HG02884 (cell line): ENCODE measurements around the gene TSC22D2.

ENCODE experiments used
- ATAC-seq: cut with Tn5 transposase; IDR thresholded peaks from one replicate; pipeline ENCODE4 v1.9.1; 2021; ENCODE audit warnings: mild to moderate bottlenecking, moderate library complexity; ENCODE audit not compliant: unreplicated experiment

Gene TSC22D2

DNA sequence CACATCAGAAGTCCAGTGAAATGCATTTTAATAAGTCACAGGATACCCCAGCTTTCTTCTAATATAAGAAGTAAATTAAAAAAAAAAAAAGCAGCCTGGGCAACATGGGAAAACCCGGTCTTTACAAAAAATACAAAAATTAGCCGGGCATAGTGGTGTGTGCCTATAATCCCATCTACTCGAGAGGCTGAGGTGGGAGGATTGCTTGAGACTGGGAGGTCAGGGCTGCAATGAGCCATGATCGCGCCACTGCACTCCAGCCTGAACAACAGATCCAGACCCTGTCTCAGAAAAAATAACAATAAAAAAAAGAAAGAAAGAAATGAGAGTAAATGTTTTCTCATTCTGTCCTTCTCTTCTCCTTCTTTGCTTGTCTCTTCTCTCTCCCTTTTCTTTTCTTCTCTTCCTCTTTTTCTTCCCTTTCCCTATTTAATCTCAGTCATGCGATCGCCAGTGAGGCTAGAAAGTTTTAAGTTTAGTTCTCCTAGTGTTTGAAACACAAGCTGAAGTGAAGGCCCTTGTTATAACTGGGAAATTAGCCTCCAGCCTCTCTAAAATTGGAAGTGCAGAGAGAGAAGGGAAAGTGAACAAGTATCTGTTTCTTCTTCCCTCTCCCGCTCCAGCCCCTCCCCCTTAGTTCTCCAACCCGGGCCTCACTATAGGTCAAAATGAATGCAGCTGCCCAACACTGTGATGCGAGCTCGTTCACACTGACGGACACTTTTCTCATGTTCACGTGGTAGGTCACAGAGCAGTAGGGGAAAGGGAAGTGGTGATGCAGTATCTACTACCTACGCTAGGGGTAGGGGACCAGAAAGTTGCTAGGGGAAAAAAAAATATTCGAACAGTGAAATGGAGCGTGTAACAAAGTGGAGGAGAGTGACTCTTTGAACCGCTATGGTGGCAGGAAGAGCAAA lies 23.5 kb upstream of the TSC22D2 start:
- peak; percentile 99 for ATAC-seq

- ATAC-seq: peak; percentile 33
Observed at GRCh38 chr3:150385296-150386242, 22.5 kb upstream of the TSC22D2 start.

DNA sequence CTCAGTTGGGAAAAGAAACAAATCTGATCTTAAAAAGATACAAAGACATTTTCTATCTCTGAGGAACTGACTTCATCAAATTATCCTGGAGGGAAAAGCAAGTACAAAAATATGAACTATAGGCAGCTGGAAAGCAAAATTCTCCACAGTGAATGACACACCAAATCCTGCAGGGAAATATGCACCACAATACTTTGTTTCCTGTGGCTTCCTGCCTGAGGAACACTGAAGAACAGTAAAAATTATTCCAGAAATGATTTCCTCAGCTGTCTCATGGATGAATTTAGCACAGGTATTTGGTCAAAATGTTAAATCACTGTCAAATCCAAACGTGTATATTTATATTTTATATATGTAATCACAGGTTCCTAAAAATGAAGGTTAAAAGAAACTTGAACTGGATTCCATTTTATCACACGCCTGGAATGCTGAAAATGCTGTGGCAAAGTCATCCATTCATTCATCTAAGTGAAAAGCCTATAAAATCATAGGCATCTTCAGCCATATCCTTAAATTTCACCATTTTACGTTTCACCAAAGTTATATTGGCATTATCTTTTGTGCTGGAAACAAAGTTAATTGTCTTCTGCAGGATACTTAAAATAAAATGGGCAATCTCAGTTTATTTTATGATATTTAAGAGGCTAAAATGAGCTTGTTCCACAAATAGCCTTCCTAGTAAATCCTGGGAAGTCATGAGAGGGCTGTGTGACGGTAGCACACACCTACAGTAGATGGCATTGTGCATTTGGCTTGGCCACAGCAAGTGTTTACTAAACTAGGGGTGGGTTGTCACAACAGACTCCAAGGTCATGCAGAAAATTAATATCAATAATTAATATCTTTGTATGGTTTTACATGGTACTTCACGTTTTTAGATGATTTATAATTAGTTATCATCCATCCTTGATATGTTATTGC lies 19.3 kb upstream of the TSC22D2 start:
- ATAC-seq: no peak

GRCh38 chr3:150390087-150390486 lies 18.0 kb upstream of the TSC22D2 start:
- no peak for ATAC-seq

GRCh38 chr3:150391161-150391560 lies 16.9 kb upstream of the TSC22D2 start:
- ATAC-seq: no peak

GRCh38 chr3:150393745-150394144 lies 14.4 kb upstream of the TSC22D2 start:
- no peak for ATAC-seq

GRCh38 chr3:150394606-150395005 lies 13.5 kb upstream of the TSC22D2 start:
- ATAC-seq: no peak

DNA sequence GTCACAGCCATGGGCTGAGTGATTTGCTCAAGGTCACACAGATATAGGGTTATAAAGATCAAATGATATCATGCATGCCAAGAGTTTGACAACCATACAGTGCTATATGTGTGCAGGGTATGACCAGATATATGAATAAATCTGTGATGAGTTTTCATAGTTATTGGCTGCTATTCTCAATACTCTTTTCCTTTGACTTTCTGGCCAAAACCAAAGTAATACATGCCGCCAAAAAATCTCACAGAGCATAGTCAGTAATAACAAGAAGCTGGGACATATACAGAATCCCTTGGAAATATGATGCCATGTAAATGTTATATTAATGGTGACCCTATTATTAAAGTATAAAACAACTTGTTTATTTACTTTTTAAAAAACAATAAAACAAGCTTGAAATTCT lies 11.6 kb upstream of the TSC22D2 start:
- no peak for ATAC-seq

- ATAC-seq: no peak
Observed at GRCh38 chr3:150396956-150397550, 11.0 kb upstream of the TSC22D2 start.

- no peak for ATAC-seq
Observed at GRCh38 chr3:150399060-150399459, 9.0 kb upstream of the TSC22D2 start.

- ATAC-seq: no peak
Observed at GRCh38 chr3:150401285-150401684, 6.8 kb upstream of the TSC22D2 start.

- no peak for ATAC-seq
Observed at GRCh38 chr3:150402217-150402616, 5.9 kb upstream of the TSC22D2 start.

DNA sequence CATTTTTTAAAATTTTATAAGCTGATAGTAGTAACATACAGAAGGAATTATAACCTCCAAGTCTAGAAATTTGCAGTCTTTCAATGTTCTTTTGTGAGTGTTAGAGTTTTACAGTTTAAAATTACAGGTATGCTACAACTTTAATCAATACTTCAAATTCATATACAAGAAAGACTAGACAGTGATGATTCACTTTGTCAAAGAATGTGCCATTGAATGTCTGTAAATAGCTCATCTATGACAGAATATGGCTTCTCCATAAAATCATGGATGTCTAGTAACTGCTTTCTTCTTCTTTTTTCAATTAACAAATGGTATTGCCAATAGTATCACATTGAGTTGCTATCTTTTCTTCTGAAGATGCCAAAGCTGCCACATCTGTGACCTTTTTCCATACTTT lies 4.1 kb upstream of the TSC22D2 start:
- ATAC-seq: no peak

DNA sequence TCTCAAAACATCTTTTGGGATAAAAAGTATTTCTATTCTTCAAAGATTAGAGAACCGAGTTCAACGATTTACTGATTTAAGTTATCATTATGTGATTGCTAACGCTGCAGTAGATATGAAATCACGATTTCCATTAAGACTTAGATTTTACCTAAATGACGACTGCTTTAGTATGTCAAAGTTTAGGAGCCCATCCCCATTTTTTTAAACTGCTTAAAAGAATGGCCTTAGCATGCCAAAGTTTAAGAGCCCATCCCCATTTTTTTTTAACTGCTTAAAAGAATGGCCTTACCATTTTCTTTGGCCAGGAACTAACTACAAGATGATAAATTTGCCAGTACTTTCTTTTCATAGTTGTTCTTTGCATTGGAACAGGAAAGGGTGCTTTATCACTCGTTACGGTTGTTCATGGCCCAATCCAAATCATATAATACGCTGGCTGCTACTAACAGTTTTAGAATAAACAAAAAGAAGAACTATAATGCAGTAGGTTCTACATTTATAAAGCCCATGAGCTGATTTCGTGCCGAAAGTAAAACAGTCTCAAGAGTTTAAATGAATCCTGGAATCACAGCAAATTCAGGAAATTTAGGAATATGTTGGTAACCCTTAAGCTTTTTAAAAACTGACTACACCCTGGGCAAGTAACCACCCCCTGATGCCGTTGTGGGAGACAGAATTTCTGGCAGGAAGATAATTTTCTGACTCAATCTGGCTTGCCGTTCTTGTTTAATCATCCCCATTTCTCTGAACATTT lies 869 bp upstream of the TSC22D2 start:
- no peak for ATAC-seq

GRCh38 chr3:150407808-150408220 lies 284 bp upstream of the TSC22D2 start:
- ATAC-seq: peak; percentile 3

- no peak for ATAC-seq
Observed at GRCh38 chr3:150409125-150409511, 1.0 kb downstream of the TSC22D2 start.

GRCh38 chr3:150409512-150410310 lies 1.6 kb downstream of the TSC22D2 start:
- peak; percentile 26 for ATAC-seq

DNA sequence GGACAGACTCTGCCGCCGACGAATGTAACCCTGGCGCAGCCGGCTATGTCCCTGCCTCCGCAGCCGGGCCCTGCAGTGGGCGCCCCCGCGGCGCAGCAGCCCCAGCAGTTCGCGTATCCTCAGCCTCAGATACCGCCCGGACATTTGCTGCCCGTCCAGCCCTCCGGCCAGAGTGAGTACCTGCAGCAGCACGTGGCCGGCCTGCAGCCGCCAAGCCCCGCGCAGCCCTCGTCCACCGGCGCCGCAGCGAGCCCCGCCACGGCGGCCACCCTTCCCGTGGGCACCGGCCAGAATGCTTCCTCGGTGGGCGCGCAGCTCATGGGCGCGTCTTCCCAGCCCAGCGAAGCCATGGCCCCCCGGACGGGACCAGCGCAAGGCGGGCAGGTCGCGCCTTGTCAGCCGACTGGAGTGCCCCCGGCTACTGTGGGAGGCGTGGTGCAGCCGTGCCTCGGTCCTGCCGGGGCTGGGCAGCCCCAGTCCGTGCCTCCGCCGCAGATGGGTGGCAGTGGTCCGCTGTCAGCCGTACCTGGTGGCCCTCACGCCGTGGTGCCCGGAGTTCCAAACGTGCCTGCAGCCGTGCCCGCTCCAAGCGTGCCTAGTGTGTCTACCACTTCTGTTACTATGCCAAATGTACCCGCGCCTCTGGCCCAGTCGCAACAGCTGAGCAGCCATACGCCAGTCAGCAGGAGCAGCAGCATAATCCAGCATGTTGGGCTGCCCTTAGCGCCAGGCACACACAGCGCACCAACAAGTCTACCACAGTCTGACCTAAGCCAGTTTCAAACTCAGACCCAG lies 2.4 kb downstream of the TSC22D2 start:
- no peak for ATAC-seq
